Right renal cortex interstitium (tissue), 3 donors: Measurements from ENCODE around the gene KRTAP5-11. TPM values are rescaled to one million over a fixed set of nuclear protein-coding genes. Genes with fewer than 3 reads are reported as not detected.
"Not testable (repeated sequence)": the region's sequence is repeated elsewhere in the genome, so short reads cannot be mapped to it uniquely, and the experiment has no call there.

ENCODE experiments used
- DNase-seq, 3 donors: peaks; one replicate each; pipeline ENCODE4 v3.0.0-alpha.2; 2013; ENCODE audit warnings: low read depth in 3 of 3, low spot score in 2 of 3
- polyA plus RNA-seq, 3 donors: library from polyadenylated mRNA; unstranded; fragments of 120-200 nt; gene quantifications; one replicate each; pipeline ENCODE4 v1.2.1, GENCODE V29; 2013; ENCODE audit not compliant: insufficient read length in 3 of 3

The KRTAP5-11 gene
- polyA plus RNA-seq, 3 donors: 0.28 TPM; not detected in 2

DNA sequence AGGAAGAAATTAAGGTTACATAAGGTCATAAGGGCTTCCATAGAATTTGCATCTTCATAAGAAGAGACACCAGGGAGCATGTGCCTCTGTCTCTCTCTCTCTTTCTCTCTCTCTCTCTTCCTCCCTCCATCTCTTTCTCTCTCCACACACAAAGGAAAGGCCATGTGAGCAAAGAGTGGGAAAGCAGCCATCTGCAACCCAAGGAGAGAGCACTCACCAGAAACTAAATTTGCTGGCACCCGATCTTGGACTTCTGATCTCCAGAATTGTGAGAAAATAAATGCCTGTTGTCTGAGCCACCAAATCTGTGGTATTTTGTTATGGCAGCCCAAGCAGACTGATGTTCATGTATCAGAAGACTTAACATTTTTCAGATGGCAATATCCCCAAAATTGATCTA lies 23.7 kb downstream of the KRTAP5-11 start:
- no peak for DNase-seq

DNA sequence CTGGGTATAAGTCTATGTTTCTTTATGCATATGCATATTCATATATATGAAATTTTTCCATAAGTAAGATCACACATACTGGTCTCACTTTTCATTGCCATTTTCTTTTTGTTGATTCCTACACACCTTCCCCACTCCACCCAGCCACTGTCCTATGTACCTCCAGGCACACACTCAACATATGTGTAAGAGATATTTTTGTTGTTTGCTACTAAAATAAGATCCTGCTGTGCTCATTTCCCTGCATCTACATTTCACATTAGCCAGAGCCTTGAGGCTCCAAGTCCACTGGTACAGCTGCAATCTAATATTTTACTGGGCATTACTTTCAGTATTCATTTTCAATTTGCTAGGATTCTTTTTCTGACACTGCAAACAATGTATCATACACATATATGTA lies 25.4 kb downstream of the KRTAP5-11 start:
- no peak for DNase-seq

DNA sequence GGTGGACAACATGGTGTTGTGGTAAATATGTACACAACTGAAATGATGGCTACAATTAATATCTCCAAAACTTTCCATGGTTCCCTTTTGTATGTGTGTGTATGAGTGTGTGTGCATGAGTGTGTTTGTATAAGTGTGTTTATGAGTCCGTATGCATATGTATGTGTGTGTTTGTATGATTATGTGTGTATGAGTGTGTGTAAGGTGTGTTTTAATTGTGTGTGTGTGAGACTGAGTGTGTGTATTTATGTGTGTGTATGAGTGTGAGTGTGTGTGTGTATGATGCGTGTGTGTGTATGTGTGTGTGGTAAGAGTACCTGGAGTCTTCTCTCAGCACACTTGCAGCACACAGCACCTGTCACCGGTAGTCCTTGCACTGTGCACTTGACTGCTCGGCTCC lies 26.7 kb downstream of the KRTAP5-11 start:
- no peak for DNase-seq

DNA sequence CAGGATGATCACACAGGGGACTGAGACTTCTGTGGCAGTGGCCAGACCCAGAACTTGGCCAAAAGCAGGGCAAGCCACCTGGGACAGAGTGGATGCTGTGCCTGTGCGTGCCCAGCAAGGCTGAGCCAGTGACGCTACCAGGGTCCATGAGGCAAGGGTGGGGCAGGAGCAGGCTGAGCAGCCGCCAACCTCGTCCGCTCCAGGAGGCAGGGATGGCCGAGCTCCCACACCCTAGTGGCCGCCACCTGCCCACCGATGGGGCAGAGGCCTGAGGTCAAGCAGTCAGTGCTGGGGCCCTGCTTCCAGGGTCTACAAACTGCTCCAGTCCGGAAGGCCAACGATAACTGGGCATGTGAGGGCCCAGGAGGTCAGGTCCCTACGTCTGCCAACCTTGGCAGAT lies 27.2 kb downstream of the KRTAP5-11 start:
- no peak for DNase-seq

DNA sequence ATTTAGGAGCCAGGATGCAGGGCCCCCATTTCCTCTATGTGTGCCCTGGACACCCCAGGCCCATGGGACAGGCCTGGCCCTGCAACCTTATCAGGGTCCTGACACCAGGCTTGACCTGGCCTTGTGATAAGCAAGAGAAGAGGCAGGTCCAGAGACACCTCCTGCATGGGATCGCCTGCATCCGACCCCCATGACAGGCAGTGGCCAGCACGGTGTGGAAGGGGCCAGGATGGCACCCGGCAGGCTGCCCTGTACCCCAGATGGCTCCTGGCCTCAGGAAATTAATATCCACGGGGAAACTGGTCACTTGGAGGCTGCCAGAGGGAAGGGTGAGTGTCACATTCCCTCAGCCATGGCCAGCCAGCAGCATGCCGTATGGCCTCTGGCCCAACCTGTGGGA lies 27.7 kb downstream of the KRTAP5-11 start:
- no peak for DNase-seq

DNA sequence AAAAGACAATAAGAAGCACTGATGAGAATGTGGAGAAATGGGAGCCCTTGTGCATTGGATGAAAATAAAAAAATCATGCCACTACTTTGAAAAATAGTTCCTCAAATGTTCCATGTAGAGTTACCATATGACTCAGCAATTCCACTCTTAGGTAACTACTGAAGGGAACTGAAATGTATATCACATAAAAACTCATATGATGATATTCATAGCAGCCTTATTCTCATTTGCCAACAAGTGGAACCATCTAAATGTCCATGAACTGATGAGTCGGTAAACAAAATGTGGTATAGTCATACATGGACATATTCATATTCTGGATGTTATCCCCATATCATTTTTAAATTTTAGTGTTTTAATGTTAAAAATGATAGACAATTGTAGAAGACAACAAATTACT lies 31.0 kb downstream of the KRTAP5-11 start:
- no peak for DNase-seq

DNA sequence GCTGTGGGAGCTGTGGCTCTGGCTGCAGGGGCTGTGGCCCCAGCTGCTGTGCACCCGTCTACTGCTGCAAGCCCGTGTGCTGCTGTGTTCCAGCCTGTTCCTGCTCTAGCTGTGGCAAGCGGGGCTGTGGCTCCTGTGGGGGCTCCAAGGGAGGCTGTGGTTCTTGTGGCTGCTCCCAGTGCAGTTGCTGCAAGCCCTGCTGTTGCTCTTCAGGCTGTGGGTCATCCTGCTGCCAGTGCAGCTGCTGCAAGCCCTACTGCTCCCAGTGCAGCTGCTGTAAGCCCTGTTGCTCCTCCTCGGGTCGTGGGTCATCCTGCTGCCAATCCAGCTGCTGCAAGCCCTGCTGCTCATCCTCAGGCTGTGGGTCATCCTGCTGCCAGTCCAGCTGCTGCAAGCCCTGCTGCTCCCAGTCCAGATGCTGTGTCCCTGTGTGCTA lies 33.9 kb downstream of the KRTAP5-11 start:
- no peak for DNase-seq

DNA sequence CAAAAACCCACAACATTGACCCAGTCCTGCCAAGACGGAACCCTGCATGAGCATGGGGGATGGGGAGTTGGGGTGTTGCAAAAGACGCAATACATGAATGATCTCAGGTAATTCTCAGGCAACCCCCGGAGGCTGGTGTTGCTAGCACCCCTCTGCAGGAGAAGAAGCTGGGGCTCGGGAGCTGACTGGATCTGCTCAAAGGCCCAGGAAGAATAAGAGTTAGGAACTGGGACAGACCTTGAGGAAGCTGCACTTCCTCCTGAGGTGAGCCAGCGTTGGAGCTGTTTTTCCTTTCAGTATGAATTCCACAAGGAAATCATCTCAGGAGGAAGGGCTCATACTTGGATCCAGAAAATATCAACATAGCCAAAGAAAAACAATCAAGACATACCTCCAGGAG lies 34.6 kb downstream of the KRTAP5-11 start, which contains the start of gene KRTAP5-9:
TSS of gene KRTAP5-9 (plus strand) at position 301 of the 400 bp plus-strand sequence. CDS start 238 bp downstream, outside the sequence.
- DNase-seq: no peak

DNA sequence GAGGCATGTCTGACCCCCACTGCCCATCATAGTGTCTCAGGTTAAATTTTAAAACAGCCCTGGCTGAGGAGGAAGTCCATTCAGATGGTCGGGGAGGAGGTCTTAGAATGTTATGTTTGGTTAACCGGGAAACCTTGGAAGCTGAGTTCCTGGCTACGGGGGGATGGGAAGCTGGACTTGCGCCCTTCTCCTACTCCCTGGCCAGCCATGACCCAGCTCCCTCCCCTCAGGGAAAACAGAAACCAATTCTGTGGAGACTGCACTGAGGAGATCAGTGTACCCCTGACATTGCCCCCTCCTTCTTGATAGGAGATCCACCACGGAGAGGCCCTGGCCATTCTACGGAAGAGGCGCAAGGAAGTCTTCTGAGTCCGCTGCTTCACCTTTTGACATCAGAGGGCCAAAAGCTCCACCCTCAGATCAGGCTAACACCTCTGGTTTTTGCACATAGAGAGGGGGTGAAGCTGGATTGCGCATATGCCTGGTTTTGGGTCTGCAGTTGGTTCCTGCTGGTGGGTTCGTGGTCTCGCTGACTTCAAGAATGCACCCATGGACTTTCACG lies 37.2 kb downstream of the KRTAP5-11 start:
- DNase-seq: no peak

DNA sequence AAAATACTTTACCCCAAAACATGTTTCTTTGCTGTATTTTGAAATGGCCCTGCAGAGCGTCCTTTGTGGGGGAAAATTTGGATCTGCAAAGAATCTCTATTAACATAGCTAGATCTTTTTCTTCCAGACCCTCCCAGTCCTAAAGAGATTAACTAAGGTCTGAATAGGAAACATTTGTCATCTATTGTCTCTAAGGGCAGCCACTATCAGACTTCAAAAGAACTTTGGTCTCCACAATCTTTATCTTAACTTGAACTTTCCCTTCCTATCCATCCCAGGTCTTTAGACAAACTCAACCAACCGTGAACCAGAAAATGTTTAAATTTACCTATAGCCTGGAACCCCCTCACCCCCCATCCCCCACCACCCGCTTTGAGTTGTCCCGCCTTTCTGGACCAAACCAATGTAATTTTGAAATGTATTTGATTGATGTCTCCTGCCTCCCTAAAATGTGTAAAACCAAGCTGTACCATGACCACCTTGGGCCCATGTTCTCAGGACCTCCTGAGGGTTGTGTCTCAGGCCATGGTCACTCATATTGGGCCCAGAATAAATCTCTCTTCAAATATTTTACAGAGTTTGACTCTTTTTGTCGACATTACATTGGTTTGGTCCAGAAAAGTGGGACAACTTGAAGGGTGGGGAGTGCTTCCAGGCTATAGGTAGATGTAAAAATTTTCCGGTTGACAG lies 38.0 kb downstream of the KRTAP5-11 start:
- DNase-seq: no peak

DNA sequence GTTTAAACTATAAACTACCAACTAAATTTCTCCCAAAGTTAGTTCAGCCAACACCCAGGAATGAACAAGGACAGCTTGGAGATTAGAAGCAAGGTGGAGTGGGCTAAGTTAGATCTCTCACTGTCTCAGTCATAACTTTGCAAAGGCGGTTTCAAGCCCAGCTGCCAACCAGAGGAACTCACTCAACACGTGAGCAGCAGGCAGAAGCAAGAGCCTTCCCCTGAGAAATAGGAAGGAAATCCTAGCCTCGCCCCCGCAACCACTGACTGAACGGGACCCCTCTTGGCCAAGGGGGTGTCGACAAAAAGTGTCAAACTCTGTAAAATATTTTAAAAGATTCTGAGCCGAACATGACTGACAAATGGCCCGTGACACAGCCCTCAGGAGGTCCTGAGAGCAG lies 38.8 kb downstream of the KRTAP5-11 start:
- DNase-seq: no peak

DNA sequence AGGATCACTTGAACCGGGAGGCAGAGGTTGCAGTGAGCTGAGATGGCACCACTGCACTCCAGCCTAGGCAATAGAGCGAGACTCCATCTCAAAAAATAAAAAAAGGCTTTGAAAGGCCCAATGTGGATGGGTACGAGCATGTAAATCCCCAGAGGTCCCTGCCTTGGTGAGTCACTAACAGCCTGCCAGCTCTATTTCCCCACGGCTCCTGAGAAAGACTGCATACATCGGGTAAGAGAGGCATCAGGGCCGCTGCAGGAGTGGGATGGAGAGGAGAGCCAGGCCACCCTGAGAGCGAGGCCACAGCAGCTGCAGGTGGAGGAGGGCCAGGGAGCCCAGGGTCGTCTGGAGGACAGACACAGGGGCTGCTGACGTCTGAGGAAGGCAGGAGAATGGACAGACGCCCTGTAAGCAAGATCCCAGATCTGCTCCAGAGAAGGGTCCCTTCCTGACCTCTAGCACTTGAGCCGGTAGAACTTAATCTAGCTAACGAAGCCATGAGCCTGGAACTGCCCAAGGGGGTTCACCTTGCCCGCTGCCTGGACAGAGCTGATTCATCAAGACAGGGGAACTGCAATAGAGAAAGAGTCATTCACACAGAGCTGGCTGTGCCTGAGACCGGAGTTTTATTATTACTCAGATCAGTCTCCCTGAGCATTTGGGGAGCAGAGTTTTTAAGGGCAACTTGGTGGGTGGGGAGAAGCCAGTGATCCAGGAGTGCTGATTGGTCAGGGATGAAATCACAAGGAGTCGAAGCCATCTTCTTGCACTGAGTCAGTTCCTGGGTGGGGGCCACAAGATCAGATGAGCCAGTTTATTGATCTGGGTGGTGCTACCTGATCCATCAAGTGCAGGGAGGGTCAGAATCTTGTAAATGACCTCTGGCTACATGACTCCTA lies 39.5 kb downstream of the KRTAP5-11 start:
- no peak for DNase-seq

DNA sequence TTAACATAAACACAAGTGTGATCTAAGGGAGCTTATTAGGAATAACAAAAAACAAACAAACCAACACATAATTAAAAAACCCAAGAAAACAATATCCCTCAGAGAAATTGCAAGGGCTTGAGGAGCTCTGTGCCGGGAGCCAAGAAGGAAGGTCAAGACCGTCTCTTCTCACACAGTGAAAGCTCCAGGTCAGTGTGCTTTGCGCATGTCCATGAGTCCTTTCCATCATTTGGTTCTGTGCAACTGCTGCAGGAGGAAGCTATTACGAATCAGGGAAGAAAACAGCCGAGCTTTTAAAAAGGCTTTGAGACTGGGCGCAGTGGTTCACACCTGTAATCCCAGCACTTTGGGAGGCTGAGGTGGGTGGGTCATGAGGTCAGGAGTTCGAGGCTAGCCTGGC lies 40.3 kb downstream of the KRTAP5-11 start:
- no peak for DNase-seq

DNA sequence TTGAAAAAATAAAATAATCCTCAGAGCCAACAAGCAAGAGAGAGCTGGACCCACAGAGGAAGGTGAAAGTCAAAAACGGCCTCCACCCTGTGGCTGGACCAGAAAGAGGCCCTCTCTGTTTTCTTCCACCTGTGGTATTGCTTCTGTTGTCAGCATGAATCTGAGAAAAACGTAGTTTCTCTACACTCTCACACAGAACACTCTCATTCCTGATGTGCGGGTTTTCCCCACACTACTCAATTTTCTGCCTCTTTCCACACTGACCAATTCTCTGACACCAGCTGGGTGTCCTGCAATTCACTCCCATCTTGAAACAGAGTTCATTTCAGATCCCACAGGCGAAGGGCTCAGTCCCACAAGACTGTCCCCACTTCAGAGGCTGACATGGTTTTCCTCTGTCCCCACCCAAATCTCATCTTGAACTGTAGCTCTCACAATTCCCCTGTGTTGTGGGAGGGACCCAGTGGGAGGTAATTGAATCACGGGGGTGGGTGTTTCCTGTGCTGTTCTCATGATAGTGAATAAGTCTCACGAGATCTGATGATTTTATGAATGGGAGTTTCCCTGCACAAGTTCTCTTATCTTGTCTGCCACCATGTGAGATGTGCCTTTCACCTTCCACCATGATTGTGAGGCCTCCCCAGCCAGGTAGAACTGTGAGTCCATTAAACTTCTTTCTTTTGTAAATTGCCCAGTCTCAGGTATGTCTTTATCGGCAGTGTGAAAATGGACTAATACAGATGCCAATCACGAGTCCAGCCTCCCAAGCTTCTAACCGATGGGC lies 42.0 kb downstream of the KRTAP5-11 start:
- DNase-seq: not testable (repeated sequence)

DNA sequence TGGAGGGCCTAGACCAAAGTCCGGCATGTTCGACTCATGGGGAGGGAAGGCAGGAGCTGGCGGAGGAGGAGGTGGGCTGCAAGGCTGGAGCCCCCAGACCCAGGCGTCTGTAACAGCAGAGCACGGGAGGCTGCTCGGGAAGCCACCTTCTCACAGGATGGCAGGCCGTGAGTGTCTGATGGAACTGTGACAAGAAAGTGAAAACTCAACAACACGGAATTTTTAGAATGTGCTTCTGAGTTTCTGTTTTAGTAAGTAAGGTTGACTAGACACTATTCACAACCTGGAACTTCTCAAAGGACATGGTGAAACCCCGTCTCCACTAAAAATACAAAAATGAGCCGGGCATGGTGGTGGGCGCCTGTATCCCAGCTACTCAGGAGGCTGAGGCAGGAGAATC lies 42.7 kb downstream of the KRTAP5-11 start:
- DNase-seq: not testable (repeated sequence)

DNA sequence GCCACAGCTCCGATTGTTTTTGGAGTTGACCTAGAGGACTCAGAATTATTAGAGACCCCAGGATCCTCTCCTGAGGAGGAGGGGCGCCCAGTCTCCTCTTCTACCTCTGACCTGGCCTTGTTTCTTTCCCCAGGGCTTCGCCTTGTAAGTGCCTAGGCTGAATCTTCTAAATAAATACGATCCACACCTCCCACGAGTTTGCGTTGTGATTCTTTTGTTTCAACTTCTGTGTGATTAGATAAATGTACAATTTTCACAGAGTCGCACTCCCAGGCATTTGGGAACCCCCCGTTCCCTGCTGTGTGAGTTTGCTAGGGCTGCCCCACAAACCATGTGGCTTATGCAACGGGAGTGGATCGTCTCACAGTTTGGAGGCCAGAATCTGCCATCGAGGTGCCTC lies 43.7 kb downstream of the KRTAP5-11 start:
- no peak for DNase-seq

DNA sequence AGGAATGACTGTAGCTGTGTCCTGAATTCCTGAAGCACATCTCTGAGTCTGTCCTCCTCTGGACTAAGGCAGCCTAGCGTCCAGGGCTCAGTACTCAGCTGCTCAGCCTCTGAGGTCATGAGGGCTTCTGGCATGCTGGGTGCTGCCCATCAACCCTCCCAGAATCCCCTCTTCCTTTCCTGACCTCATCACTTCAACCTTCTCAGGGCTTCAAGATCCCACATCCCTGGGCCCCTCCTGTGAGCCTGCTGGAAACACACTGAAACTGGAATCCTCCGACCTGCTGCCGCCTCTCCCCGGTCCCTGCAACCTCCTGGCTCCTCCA lies 44.0 kb downstream of the KRTAP5-11 start:
- no peak for DNase-seq

DNA sequence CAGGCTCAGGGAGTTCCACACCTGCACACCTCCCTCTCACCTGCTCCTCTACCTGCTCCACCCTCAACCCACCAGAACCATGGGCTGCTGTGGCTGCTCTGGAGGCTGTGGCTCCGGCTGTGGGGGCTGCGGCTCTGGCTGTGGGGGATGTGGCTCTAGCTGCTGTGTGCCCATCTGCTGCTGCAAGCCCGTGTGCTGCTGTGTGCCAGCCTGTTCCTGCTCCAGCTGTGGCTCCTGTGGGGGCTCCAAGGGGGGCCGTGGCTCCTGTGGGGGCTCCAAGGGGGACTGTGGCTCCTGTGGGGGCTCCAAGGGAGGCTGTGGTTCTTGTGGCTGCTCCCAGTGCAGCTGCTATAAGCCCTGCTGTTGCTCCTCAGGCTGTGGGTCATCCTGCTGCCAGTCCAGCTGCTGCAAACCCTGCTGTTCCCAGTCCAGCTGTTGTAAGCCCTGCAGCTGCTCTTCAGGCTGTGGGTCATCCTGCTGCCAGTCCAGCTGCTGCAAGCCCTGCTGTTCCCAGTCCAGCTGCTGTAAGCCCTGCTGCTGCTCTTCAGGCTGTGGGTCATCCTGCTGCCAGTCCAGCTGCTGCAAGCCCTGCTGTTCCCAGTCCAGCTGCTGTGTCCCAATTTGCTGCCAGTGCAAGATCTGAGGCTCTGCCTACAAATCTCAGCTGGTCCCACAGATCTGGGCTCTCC lies 44.6 kb downstream of the KRTAP5-11 start, which contains the start of gene KRTAP5-8:
TSS of gene KRTAP5-8 (plus strand) at position 49 of the 689 bp plus-strand sequence. CDS start at position 80, 31 bp downstream.
- DNase-seq: not testable (repeated sequence)

DNA sequence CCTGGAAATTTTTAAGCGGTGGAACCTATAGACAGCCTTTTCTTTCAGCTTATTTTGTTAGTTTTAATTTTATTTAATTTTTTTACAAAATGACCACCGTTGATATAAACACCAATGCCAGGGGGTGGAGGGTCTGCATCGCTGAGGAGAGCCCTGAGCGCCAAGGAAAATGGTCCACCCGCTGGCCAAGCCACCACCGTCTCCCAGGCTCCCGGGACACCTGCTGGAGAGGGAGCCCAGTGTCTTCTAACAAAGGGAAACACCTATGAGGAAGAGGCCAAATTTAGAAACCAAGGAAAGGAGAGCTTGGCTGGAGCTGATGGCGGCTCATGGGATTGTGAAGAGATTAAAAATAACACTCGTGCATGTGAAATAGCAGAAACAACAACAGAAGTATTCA lies 45.1 kb downstream of the KRTAP5-11 start:
- no peak for DNase-seq

DNA sequence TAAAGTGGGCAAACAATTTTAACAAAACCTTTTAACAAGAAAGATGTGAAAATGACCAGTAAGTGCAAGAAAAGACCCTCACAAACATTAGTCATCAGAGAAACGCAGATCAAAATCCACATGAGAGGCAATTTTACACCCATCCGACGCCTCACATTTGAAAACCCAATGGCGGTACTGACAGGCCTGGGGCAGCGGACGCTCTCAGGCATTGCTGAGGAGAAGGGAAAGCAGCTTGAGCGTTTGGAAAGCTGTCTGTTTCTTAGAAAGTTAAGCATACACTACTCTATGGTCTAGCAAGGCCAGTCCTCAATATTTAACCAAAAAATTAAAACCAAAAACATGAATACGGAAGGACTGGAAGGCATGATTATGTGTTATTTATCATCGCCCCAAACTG lies 46.9 kb downstream of the KRTAP5-11 start:
- no peak for DNase-seq
